ENCODE measurements around the gene UEVLD. TPM values are rescaled to one million over a fixed set of nuclear protein-coding genes. Genes with fewer than 3 reads are reported as not detected.
A peak's percentile ranks its signal among the peaks of the same experiment; 100 is the strongest.

The UEVLD gene
- total RNA-seq, 1 experiment from 2014 or later: 46.7 TPM

GRCh38 chr11:18581825-18582224, 6.7 kb downstream of the UEVLD start:
- no peak for DNase-seq (ENCODE audit: low read depth)

DNA sequence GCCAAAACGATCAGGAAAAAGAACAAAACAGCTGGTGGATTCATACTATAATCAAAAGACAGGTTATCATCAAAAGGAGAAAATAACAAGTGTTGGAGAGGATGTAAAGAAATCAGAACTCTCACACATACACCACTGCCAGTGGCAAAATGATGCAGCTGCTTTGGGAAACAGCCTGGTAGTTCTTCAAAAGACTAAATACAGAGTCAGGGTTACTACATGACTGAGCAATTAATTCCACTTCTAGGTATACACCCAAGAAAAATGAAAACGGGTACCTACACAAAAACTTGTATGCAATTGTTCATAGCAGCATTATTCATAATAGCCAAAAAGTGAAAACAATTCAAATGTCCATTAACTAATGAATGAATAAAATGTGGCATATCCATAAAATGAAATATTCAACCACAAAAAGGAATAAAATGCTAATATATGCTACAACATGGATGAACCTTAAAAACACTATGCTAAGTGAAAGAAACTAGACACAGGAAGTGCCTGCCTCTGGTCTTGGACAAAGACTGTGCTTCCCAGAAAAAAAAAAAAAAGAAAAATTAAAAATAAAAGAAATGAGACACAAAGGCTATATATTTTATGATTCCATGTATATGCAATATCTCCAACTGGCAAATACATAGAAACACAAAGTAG, 8.3 kb downstream of the UEVLD start:
- DNase-seq (ENCODE audit: low read depth): no peak

DNA sequence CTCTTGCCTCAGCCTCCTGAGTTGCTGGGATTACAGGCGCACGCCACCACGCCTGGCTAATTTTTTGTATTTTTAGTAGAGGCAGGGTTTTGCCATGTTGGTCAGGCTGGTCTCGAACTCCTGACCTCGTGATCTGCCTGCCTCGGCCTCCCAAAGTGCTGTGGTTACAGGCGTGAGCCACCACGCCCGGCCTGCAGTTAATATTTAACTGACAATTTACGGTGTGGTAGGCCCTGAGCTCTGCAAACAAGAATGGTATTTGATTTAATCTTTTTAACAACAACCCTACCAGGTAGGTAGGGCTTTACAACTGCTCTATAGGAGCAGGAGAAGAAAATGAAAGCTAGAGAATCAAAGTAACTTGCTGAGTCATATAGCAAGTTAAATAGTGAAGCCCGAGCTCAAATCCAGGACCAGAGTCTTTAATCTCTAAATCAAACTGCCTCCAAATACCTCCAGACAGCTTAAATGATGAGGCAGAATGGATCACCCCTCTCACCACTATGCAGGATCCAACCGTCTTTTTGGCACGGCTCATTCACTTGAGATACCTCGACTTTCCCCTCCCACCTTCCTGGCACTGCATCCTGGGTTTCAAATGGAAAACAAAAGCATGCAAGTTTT, 9.4 kb downstream of the UEVLD start:
- DNase-seq (ENCODE audit: low read depth): no peak

DNA sequence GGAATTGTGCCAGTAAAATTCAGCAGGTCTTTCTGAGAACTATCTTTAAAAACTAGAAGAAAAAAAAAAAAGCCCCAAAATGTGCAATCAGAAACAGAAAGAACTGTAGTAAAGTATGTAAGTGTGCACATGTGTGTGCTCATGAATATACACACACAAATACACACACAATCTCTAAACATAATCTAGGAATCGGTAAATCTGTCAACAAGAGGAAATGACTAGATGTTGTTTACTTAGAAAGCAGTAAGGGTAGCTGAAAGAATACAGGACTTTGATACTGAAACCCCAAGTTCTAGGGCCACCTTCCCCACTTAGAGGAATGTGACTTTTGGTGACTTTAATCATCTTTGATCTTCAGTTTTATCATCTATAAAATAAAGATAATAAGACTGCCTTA, 13.2 kb downstream of the UEVLD start:
- DNase-seq (ENCODE audit: low read depth): no peak

GRCh38 chr11:18567081-18567480, 21.5 kb downstream of the UEVLD start:
- DNase-seq (ENCODE audit: low read depth): no peak

- DNase-seq (ENCODE audit: low read depth): no peak
Measured at GRCh38 chr11:18566406-18566805, 22.1 kb downstream of the UEVLD start.

- no peak for DNase-seq (ENCODE audit: low read depth)
Measured at GRCh38 chr11:18564149-18564548, 24.4 kb downstream of the UEVLD start.

DNA sequence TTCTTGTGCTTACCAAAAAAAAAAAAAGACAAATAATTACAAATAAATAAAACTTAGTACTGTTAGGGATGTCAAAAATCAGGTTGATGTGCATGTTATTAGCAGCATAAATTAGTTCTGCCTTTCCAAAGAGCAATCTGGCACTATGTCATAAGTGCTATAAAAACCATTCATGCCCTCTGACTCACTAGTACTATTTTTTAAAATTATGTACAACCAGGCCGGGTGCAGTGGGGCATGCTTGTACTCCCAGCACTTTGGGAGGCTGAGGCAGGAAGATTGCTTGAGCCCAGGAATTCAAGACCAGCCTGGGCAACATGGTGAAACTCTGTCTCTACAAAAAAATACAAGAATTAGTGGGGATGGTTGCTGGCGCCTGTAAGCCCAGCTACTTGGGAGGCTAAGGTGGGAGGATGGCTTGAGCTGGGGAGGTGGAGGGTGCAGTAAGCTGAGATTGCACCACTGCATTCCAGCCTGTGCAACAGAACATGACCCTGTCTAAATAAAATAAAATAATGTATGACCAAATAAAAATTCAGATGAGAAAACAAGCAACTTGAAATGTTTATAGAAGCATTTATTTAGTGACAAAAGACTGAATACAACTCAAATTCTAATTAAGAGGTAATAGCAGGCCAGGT, 25.3 kb downstream of the UEVLD start:
- DNase-seq (ENCODE audit: low read depth): peak; percentile 22

- DNase-seq (ENCODE audit: low read depth): no peak
Measured at GRCh38 chr11:18548001-18548400, 40.5 kb downstream of the UEVLD start.

DNA sequence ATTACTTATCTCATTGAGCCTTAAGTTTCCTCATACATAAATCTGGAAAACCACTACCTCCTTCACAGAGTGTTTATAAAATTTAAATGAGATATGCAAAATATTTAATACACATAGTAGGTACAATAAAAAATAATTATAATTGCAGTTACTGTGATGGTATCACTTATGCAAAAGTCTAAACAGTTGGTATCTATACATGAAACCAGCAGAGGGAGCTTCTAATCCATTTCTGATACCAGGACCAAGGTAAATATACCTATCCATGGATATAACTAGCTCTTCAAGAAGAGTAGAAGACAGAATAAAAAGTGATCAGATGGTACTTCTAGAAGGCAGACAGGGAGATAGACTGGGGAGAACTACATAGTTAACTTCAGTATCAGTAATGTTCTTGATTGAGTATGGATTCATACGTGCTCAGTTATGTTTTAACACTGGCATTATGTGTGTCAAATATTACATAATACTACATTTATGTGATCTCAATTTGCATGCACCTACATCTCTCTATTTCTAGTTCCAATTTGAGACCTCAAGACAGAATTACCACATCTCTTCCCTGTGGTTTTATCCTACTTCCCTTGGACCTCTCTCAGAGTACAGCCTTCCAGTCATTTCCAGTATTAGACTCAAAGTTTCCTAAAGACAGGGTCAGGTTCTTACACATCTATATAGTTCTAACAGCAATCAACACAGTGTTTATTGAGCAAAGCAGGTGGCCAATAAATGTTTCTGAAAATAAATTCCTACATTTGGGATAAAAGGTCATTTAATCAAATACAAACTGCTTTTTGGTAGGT, 48.1 kb downstream of the UEVLD start:
- peak; percentile 35 for DNase-seq (ENCODE audit: low read depth)

- DNase-seq (ENCODE audit: low read depth): no peak
Measured at GRCh38 chr11:18536209-18536608, 52.3 kb downstream of the UEVLD start.

GRCh38 chr11:18534245-18534644, 54.3 kb downstream of the UEVLD start:
- DNase-seq (ENCODE audit: low read depth): no peak

DNA sequence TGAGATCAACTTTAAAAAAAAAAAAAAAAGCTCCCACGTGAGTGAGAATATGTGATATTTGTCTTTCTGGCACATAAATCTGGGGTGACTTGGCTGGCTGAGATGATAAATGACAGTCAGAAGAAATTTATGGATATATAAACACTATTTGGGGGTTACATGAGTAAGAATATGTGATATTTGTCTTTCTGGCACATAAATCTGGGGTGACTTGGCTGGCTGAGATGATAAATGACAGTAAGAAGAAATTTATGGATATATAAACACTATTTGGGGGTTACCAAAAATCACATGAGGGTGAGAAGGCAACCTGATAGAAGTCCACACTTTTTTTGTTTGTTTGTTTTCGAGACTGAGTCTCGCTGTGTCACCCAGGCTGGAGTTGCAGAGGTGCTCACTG, 55.2 kb downstream of the UEVLD start:
- no peak for DNase-seq (ENCODE audit: low read depth)

GRCh38 chr11:18527512-18527911, 61.0 kb downstream of the UEVLD start:
- peak; percentile 69 for DNase-seq (ENCODE audit: low read depth)

DNA sequence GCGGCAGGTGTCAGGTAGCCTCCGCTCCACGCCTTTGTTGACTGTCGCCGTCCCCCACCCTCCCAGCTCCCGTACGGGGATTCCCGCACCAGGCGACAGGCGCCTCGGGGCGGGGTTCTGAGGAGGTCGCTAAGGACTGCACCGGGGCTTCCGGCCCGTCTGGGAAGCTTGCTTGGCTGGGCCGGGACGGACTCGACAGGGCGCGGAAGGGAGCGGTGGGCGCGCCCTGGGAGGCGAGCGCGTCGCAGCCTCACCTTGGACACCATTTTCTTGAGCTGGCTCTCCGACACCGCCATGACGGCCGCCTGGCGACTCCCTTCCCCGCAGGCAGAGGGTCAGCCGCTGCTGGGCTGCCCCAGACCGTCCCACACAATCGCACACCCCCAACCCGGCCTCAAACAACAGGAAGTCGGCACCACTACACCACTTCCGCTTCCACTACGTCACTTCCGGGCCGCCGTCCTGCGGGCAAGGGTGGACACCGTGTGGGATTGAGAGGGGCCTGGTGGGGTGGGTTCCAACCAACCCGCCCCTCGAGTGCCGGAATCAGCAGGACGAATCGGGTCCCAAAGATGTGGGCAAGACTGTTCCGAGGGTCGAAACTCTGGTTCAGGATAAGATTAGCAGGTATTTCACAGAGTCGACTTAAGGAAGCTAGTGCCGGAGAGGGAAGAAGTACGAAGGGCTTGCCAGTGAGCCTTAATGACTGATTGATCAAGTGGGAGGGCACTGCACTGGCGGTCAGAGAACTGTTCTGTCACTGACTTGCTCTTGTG, 61.8 kb downstream of the UEVLD start, which contains the start of gene TSG101:
TSS of gene TSG101 (minus strand) at position 422 of the 776 bp plus-strand sequence. CDS start at position 296, 126 bp downstream.
- DNase-seq (ENCODE audit: low read depth): peak; percentile 95

DNA sequence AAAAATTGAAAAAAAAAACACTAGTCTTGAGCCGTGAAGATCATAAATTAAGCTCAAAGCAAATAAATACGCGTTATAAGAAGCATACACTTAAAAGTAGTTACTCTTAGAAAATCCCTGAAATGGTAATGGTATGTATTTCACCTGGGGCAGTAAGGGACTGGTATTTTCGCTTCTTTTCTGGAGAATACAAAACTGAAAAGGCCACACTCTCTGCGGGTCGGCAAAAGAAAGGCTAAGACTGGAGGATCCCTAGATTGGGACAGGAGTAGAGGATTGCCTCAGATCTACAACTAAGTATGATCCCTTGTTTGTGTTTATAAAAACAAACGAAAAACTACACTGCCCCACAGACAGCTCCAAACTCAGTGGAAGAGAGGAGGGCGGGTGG, 62.4 kb downstream of the UEVLD start:
- DNase-seq (ENCODE audit: low read depth): no peak

GRCh38 chr11:18524248-18524647, 64.3 kb downstream of the UEVLD start:
- no peak for DNase-seq (ENCODE audit: low read depth)

DNA sequence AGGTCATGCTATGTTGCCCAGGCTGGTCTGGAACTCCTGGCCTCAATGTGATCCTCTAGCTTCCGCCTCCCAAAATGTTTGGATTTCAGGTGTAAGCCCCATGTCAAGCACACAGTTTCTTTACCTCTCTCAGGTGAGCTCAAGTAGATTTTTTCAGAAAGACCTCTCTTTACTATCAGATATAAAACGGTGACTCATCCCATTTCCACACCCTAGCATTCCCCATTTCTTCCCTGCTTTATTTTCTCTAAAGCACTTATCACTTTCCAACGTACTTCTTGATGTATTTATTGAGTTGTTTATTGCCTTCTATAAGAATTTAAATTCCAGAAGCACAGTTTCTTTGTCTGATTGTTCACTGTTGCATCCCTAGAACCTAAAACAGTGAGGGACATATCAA, 65.5 kb downstream of the UEVLD start:
- no peak for DNase-seq (ENCODE audit: low read depth)

DNA sequence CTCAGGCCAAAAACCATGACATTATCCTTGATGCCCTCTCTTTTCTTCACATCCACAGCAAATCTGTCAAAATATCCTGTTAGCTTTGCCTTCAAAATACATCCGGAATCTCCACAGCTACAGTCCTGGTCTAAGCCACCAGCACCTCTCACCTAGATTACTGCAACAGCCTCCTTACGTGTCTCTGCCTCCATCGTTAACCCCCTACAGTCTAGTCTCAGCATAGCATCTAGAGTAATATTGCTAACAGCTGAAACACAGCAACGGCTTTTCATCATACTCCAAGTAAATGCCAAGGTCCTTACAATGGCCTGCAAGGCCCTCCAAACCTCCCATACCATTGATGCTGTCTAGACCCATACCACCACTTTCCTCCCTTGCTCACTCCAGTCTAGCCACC, 66.1 kb downstream of the UEVLD start:
- DNase-seq (ENCODE audit: low read depth): no peak

DNA sequence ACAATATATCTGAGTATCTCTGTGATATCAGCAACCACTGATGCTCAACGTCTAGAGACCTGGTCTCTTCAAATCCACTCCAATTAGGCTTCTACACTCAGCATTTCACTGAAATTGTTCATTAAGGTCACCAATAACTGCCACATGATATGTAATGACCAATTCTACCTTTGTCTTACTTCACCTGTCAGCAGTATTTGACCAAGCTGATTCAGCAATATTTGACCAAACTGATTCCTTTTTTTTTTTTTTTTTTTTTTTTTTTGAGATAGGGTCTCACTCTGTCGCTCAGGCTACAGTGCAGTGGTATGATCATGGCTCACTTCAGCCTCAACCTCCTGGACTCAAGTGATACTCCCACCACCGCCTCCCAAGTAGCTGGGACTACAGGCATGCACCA, 67.4 kb downstream of the UEVLD start:
- no peak for DNase-seq (ENCODE audit: low read depth)

GRCh38 chr11:18502352-18502751, 86.2 kb downstream of the UEVLD start:
- no peak for DNase-seq (ENCODE audit: low read depth)

- no peak for DNase-seq (ENCODE audit: low read depth)
Measured at GRCh38 chr11:18501629-18502028, 86.9 kb downstream of the UEVLD start.

Data from M059J (cell line).